Muscle layer of duodenum (tissue), 2 donors: ENCODE results near the gene DVL2.

Experiments used
- H3K27ac ChIP-seq: one replicate; pipeline ENCODE4 v1.7.0; 2013; ENCODE audit warnings: mild to moderate bottlenecking, low read length
- H3K27me3 ChIP-seq: one replicate; pipeline ENCODE4 v1.7.0; 2013; ENCODE audit warnings: low read depth, mild to moderate bottlenecking, control low read depth, low read length
- H3K36me3 ChIP-seq, 2 donors: one replicate each; pipeline ENCODE4 v1.7.0; 2013; ENCODE audit warnings: low read length in 2 of 2, control low read depth in 1 of 2, mild to moderate bottlenecking in 1 of 2; ENCODE audit not compliant: insufficient read depth in 2 of 2, control insufficient read depth in 1 of 2
- H3K4me1 ChIP-seq, 2 donors: one replicate each; pipeline ENCODE4 v1.7.0; 2013; ENCODE audit warnings: low read length in 2 of 2, mild to moderate bottlenecking in 2 of 2, control low read depth in 1 of 2, moderate library complexity in 1 of 2; ENCODE audit not compliant: insufficient read depth in 2 of 2, control insufficient read depth in 1 of 2
- H3K4me3 ChIP-seq, 2 donors: one replicate each; pipeline ENCODE4 v1.7.0; 2013; ENCODE audit warnings: low read length in 2 of 2, low read depth in 1 of 2, mild to moderate bottlenecking in 1 of 2
- H3K9me3 ChIP-seq, 2 donors: one replicate each; pipeline ENCODE4 v1.7.0; 2013; ENCODE audit warnings: low read length in 2 of 2, control low read depth in 1 of 2, mild to moderate bottlenecking in 1 of 2; ENCODE audit not compliant: control insufficient read depth in 1 of 2
- donor health status: healthy.

The DVL2 gene

DNA sequence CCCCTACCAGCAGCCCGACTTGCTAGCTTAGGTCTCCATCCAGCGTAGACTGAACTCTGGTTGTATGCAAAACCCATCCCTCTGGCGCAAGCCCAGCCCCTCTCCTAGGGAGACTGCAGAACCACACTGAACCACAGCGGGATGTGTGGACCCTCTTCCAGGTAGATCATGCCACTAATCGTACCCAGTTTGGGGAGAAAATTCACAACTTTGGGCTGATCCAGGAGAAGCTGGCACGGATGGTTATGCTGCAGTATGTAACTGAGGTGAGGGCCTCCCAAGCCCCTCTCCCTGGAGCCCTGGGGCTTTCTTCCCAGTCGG lies 11.4 kb downstream of the DVL2 start:
- Histone ChIP-seq H3K27me3 (no peaks in the 10 kb centered on the region), H3K36me3 (peaks cover 35 to 54% of the 10 kb centered on the region in 2 donors), H3K4me3 (no peak overlapping the region), H3K4me1 (peaks cover 13 to 34% of the 10 kb centered on the region in 2 donors), H3K9me3 (no peaks in the 10 kb centered on the region), H3K27ac (no peak overlapping the region)

DNA sequence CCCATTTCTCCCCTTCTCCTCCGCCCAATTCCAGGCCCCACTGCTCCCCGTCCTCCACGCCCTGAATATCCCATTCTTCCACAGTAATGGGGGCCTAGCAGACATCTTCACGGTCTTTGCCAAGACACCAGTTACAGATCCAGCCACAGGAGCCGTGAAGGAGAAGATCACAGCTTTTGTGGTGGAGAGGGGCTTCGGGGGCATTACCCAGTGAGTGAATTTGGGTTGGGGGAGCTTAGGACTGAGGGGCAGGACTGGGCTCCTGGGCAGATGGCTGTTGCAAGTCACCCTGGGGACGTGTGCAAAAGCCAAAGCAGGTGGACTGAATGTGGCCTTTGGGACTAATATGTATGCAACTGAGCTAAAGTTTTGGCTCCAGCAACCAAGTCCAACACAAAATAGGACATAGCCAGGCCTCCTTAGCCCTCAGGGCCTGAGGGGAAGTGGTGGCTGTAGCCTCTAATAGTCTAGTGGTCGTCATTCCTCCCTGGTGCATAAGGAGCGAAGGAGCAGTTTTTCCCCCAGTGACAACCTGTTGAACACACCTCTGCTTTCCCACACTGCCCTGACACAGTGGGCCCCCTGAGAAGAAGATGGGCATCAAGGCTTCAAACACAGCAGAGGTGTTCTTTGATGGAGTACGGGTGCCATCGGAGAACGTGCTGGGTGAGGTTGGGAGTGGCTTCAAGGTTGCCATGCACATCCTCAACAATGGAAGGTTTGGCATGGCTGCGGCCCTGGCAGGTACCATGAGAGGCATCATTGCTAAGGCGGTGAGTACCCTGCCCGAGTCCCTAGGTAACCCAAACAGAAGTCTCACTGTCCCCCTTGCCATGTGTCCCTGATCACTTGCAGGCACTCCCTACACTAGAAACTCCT lies 12.0 kb downstream of the DVL2 start:
- Histone ChIP-seq H3K4me1 (peaks cover 13 to 39% of the 10 kb centered on the region in 2 donors), H3K27me3 (no peaks in the 10 kb centered on the region), H3K27ac (no peak overlapping the region), H3K4me3 (no peak overlapping the region), H3K36me3 (peaks cover 31 to 48% of the 10 kb centered on the region in 2 donors), H3K9me3 (no peaks in the 10 kb centered on the region)

DNA sequence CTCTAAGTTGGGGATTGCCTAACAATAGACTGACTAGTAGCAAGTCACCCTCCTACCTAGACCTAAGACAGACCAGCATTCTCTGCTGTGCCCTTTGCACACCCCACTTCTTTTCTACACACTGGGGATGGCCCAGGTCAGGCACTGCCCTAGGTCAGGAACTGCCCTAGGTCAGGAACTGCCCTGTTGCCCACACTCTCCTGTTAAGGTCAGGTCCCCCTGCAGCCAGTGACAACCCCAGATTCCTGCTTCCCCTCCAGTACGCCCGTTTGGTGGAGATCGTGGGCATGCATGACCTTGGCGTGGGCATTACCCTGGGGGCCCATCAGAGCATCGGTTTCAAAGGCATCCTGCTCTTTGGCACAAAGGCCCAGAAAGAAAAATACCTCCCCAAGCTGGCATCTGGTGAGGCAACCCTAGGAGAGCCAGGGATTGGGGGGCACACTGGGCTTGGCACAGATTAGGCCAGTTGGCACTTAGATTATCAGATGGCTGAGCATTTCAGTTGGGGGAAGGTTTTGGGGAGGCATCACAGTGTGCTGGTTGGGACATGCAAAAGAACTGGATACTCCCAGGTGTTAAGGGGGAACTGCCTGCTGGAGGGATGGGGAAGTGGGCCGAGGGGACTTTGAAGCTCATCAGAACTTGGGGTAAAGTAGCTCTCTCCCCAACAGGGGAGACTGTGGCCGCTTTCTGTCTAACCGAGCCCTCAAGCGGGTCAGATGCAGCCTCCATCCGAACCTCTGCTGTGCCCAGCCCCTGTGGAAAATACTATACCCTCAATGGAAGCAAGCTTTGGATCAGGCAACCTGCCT lies 12.8 kb downstream of the DVL2 start:
- Histone ChIP-seq H3K4me3 (peak overlapping the region; percentile 88 to 90), H3K36me3 (peaks cover 24 to 40% of the 10 kb centered on the region in 2 donors), H3K4me1 (peaks cover 13 to 45% of the 10 kb centered on the region in 2 donors)

DNA sequence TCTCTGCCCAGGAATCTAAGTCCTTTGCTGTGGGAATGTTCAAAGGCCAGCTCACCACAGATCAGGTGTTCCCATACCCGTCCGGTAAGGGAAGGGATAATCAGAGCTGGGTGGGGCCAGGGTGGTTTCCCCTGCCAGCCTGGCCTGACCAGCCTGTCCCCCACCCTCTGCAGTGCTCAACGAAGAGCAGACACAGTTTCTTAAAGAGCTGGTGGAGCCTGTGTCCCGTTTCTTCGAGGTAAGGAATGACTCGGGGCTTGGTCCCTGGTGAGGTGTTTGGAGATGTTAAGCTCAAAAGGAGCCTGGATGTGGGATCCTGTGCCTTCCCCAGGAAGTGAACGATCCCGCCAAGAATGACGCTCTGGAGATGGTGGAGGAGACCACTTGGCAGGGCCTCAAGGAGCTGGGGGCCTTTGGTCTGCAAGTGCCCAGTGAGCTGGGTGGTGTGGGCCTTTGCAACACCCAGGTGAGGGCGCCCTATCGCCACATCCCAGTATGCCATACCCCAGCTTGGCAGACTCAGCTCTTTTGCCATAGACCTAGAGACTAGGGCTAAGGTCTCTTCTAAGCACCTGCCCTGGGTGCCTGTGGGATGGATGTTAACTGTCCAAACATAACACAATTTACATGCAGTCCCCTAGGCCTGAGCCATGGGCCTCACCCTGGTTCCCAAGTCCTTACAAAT lies 13.6 kb downstream of the DVL2 start:
- peak overlapping the region; percentile 88 to 90 for H3K4me3 ChIP-seq
- H3K4me1 ChIP-seq, result peaks cover 19 to 52% of the 10 kb centered on the region in 2 donors
- H3K36me3 ChIP-seq, result peaks cover 22 to 32% of the 10 kb centered on the region in 2 donors
- H3K27ac ChIP-seq, result peak overlapping the region; percentile 97
- no peaks in the 10 kb centered on the region for H3K9me3 ChIP-seq
- H3K27me3 ChIP-seq, result no peaks in the 10 kb centered on the region

More for the DNA sequence above, 12.8 kb downstream of the DVL2 start:
- Histone ChIP-seq H3K27me3 (no peaks in the 10 kb centered on the region), H3K27ac (peak overlapping the region; percentile 42), H3K9me3 (no peaks in the 10 kb centered on the region)

DNA sequence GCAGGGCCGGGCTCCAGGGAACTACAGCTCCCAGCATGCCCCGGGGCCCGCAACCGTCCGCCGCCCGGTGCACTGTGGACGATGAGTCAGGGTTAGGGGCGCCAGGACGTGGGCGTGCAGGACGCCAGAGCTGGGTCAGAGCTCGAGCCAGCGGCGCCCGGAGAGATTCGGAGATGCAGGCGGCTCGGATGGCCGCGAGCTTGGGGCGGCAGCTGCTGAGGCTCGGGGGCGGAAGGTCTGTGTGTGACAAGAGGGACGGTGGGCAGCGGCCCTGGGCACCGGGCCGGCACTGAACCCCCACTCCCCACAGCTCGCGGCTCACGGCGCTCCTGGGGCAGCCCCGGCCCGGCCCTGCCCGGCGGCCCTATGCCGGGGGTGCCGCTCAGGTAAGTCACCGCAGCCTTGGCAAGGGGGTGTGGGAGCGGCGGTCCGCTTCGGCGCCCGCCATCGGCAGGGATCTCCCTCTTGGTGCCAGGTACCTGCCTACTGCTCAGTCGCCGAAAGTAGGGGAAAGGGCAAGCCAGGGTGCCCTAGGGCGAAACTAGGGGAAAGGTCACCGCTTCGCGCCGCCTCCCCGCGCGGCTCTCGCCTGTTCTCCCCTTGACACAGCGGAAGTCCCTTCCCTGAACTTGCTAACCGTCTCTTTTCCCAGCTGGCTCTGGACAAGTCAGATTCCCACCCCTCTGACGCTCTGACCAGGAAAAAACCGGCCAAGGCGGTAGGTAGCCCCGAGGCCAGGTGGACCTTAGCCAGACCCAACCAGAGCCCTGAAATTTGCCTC lies 14.3 kb downstream of the DVL2 start, which contains the start of the genes ACADVL and DLG4:
Gene ACADVL (plus strand): TSS at position 127 of the 781 bp plus-strand sequence. CDS start 47 bp downstream, at position 174.
Gene DLG4 (minus strand): TSS at position 25 of the 781 bp plus-strand sequence.
- H3K4me1 ChIP-seq, result peaks cover 24 to 58% of the 10 kb centered on the region in 2 donors
- H3K9me3 ChIP-seq, result no peaks in the 10 kb centered on the region
- peak within 1 kb of the TSS; percentile 97 for H3K27ac ChIP-seq
- H3K36me3 ChIP-seq, result peaks cover 16 to 25% of the 10 kb centered on the region in 2 donors
- peak within 1 kb of the TSS; percentile 88 to 90 for H3K4me3 ChIP-seq
- H3K27me3 ChIP-seq, result no peaks in the 10 kb centered on the region

DNA sequence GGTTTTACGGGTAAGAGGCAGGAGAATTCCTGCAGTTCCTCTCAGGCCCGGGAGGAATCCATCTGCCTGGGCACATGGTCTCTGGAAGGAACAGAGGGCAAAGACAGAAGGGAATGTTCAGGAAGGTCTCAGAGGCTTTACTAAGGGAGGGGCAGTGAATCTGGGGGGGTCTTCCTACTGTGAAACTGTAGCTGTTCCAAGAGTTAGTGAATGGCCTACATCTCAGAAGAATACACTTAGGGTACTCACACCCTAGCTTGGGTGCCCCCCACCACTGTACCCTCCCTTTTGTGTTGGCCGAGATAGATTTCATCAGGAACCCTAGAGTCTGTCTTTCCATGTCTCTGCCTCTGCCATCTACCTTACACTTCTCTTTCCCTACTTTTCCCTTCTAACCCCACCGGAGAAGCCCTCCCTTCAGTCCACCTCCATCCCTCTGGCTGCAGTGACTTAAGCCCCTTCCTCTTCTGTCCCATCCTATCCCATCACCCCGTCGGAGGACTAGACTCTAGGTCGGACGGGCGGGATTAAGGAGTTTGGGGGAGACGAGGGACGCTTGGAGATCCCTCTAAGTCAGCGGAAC lies 15.0 kb downstream of the DVL2 start:
- Histone ChIP-seq H3K27me3 (no peaks in the 10 kb centered on the region), H3K27ac (peak overlapping the region; percentile 76), H3K4me3 (peak overlapping the region; percentile 88 to 90), H3K9me3 (no peaks in the 10 kb centered on the region), H3K36me3 (peaks cover 12 to 20% of the 10 kb centered on the region in 2 donors), H3K4me1 (peaks cover 25 to 59% of the 10 kb centered on the region in 2 donors)

DNA sequence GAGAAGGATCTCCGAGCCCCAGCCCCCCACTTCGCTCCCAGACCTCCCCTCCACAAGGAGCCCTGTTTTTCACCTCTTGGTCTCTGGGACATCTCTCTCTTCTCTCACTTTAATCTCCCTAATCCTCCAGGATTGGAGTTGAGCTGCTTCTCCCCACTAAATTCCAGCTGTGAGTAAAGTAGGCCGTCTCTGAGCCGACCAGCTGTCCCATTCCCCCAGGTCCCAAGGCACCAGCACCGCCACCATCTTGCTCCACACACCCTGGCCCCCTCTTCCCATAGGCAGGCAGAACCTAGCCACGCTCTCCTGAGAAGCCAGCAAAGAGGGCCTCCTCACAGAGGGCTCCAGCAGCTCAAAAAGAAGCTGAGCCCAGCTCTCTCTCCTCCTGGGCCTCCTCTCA lies 15.6 kb downstream of the DVL2 start:
- Histone ChIP-seq H3K4me3 (no peak overlapping the region), H3K27me3 (no peaks in the 10 kb centered on the region), H3K4me1 (peaks cover 28 to 59% of the 10 kb centered on the region in 2 donors), H3K36me3 (peaks cover 7 to 15% of the 10 kb centered on the region in 2 donors), H3K27ac (peak overlapping the region; percentile 76), H3K9me3 (no peaks in the 10 kb centered on the region)

DNA sequence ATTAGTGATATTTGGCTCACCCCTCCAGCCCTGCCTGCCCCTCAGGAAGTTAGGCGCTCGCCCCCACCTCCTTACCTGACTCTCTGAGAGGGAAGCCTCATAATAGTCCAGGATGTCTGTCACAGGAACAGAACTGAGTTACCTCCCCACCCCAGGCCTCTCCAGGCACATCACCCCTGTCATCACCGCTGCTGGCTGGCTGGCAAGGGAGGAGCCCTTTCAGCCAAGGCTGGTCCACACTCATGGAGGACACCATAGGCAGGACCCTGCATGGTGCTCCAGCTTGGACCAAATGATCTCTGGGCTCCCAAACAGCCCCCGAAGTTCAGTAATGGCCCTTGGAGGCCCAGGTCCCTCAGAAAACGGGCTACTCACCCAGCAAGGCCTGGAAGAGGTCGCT lies 16.2 kb downstream of the DVL2 start:
- H3K27me3 ChIP-seq, result no peaks in the 10 kb centered on the region
- H3K27ac ChIP-seq, result peak overlapping the region; percentile 60
- peak overlapping the region in 1 of 2 donors; percentile 53 for H3K4me3 ChIP-seq
- H3K36me3 ChIP-seq, result peaks cover 1 to 9% of the 10 kb centered on the region in 2 donors
- H3K9me3 ChIP-seq, result no peaks in the 10 kb centered on the region
- peaks cover 29 to 59% of the 10 kb centered on the region in 2 donors for H3K4me1 ChIP-seq

DNA sequence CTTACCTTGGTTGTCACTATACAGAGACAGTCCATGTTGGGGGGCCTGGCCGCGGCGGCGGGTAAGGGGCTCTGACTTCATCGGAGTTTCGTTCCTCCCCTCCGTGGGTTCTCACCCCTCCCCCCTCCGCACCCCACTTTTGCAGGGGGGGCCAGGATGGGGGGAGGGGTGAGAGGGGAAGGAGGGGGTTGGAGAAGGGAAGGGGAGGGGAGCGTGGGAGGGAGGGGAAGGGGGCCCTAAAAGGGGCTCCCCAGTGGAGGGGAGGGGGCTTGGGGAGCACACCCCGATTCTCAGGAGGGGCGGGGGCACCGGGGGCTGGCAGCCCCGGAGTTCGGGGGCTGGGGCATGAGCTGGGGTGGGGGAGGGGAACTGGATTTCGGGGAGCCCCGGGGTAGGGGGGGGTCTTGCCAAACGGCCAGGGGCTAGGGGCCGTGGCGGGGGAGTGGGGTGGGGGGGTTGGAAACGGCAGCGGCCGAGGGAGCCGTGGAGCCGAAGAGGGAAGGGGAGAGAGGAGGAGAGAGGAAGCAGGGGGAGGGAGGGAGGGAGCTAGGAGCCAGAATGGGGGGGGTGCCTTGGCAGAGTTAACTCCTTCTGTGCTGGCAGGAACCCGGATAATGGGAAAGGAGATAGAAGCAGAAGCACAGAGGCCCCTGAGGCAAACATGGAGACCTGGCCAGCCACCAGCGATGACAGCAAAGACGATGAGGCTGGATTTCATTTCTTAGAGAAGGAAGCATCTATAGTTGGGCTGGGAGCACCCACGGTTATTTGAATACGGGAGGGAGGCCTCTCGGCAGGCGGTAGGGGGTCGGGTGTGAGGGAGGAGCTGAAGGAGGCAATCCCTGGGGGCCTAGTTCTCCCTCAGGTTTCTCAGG lies 17.0 kb downstream of the DVL2 start:
- H3K27me3 ChIP-seq, result no peaks in the 10 kb centered on the region
- H3K36me3 ChIP-seq, result peaks cover 0 to under 1% of the 10 kb centered on the region in 2 donors
- H3K4me1 ChIP-seq, result peaks cover 29 to 59% of the 10 kb centered on the region in 2 donors
- peak overlapping the region; percentile 60 for H3K27ac ChIP-seq
- peak overlapping the region; percentile 63 to 70 for H3K4me3 ChIP-seq
- H3K9me3 ChIP-seq, result no peaks in the 10 kb centered on the region
